Measurements from ENCODE around the gene CITED2.

GRCh38 chr6:139395891-139396301 is 21.4 kb upstream of the CITED2 start:
- no peak for TF ChIP-seq CTCF (conservative IDR thresholded peaks at IDR 0.05)
- TF ChIP-seq ZFX (IDR thresholded peaks at IDR 0.05), result no peak

Data from C4-2B (cell line).